Hematopoietic multipotent progenitor cell treated with erythropoietin and hydrocortisone succinate and interleukin-3 and kit ligand, for 4 days (in vitro differentiated cells): Measurements from ENCODE around the gene CT83.

Experiments
- DNase-seq: peaks from one replicate; pipeline ENCODE4 v3.0.0-alpha.2; 2015

The CT83 gene, protein sequence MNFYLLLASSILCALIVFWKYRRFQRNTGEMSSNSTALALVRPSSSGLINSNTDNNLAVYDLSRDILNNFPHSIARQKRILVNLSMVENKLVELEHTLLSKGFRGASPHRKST

DNA sequence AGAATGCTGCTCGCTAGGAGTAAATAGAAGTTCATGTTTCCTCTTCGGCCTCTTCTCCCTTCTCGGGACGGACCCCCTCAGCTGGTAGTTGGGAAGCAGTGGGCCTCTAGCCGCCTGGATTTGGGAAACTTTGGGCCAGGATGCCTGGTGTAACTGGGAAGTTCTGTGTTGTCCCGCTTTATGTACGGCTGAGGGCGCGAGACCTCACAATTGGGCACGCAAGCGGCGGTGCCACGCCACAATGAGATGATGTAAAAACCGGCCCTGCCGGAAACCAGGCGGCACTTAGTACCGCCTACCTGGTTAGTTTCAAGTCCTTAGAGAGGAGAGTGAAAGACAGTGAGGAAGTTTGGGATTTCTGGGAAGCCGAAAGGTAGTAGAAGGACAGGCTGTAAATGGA is at the start of gene CT83:
CT83 (minus strand) TSS at position 155 of the 400 bp plus-strand sequence; CDS start at position 35, 120 bp downstream.
- DNase-seq, result no peak

DNA sequence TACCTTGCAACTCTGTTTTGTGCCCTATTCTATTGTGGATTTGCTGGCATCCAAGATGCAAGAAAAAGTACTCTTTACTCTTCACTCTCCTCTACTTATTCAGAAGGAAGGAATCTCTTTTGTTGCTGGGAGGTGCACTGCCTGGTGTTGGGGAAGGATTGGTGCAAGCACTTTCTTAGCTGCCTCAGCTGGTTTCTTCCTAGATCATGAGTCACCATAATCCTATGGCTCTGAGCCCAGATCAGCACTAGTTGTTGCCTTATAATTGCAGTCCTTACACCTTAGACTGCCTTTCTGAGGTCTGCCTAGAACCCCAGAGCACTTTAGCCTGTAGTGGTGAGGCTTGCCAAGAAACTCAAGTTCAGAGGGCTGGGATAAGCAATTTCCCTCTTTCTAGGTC is 37.0 kb upstream of the CT83 start:
- DNase-seq, result no peak

DNA sequence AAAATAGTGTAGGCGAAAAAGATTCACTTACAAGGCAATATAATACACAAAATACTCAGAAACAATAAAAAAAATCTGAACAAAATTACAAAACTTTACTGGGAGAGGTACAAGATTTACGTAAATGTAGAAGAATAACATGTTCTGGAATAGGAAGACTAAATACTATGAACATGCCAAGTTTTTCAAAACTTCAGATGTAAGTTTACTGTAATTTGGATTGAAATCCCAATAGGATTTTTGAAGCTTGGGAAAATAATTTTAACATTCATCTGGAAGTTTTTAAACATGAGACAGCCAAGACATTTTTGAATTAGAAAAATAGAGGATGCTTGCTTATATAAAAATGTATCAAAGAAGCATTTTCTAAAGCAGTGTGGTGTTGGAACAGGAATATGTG is 30.5 kb upstream of the CT83 start:
- DNase-seq, result no peak

- peak; percentile 1 for DNase-seq
Observed at GRCh38 chrX:116490104-116490503, 27.3 kb upstream of the CT83 start.

GRCh38 chrX:116480059-116480458 is 17.3 kb upstream of the CT83 start:
- DNase-seq, result no peak

DNA sequence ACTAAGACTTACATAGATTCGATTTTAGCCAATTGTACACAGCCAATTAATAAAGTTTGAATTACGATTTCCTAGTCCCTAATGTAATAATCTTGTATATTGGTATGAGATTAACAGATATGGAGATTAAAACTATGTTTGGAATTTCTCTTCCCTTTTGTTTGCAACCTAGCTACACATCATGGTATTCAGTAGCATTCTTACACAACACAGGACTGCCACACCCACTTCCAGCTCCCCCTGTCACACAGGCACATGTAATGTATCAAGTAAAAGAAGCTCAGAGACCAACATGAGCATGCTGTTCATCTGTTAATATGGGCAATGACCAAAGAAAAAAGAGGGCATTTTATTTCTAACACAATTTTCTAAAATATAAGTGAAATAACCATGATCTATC is 13.6 kb downstream of the CT83 start:
- no peak for DNase-seq

- no peak for DNase-seq
Observed at GRCh38 chrX:116436358-116436816, 26.4 kb downstream of the CT83 start, which contains the start of gene SLC6A14. Gene SLC6A14 (plus strand): TSS chrX:116436606. CDS start chrX:116436710, 104 bp downstream.

- DNase-seq, result no peak
Observed at GRCh38 chrX:116435597-116435996, 27.2 kb downstream of the CT83 start.

GRCh38 chrX:116427978-116428377 is 34.8 kb downstream of the CT83 start:
- no peak for DNase-seq

DNA sequence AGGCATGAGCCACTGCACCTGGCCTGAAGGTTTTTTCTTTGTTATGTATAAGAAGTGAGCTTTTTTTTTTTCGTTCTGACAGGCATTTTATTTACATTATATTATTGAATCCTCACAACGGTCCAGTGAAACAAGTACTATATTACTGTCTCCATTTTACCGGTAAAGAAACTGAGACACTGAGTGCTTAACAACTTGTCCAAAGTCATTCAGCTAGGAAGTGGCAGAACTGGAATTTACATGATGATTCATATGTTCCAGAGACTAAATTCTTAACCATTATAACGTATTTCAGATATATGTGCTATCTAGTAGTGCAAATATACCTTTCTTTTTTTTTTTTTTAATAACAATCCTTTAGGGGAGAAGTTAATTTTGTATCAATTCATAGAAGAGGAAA is 44.8 kb downstream of the CT83 start:
- no peak for DNase-seq

- DNase-seq, result no peak
Observed at GRCh38 chrX:116417214-116417613, 45.6 kb downstream of the CT83 start.

DNA sequence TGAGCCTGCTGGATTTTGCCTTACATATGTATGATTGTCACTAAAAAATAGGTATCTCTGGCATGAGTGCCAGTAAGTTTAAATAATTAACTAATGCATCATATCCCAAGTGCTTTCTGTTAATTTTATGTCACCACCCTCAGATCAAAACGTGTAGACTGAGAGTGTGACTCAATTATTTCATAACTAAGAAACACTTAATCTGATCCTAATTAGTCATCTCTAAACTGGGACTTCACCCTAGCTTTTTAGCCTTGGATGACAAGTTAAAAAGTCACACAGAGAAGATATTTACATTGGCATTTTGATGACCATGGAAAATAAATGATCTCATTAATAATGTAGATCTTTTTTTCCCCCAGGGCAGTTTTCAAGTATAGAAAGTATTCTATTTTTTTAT is 49.5 kb downstream of the CT83 start:
- no peak for DNase-seq
